ENCODE measurements around the gene PPARGC1A.

The PPARGC1A gene

GRCh38 chr4:23788027-23788426 lies 101.8 kb downstream of the PPARGC1A start:
- no peak overlapping the region for H3K4me2 ChIP-seq (ENCODE audit: low read length)
- H3K4me3 ChIP-seq (ENCODE audit: low read length): no peak overlapping the region
- no peaks in the 10 kb centered on the region for H3K36me3 ChIP-seq (ENCODE audit: insufficient read depth, low read length)
- H3K9ac ChIP-seq (ENCODE audit: low read depth, low read length): no peak overlapping the region
- no peaks in the 10 kb centered on the region for H3K4me1 ChIP-seq (ENCODE audit: control insufficient read depth, insufficient read depth, low read length)
- H3K9me3 ChIP-seq (replicated peaks; ENCODE audit: low read length): no peaks in the 10 kb centered on the region
- H3K27me3 ChIP-seq (ENCODE audit: control insufficient read depth, insufficient read depth, low read length): no peaks in the 10 kb centered on the region

- no peak overlapping the region for H3K4me3 ChIP-seq (ENCODE audit: low read length)
- H3K36me3 ChIP-seq (ENCODE audit: insufficient read depth, low read length): no peaks in the 10 kb centered on the region
- no peaks in the 10 kb centered on the region for H3K27me3 ChIP-seq (ENCODE audit: control insufficient read depth, insufficient read depth, low read length)
Measured at GRCh38 chr4:23782778-23783437, 106.9 kb downstream of the PPARGC1A start.

GRCh38 chr4:23779839-23780238 lies 110.0 kb downstream of the PPARGC1A start:
- Histone ChIP-seq H3K36me3 (ENCODE audit: insufficient read depth, low read length) (no peaks in the 10 kb centered on the region), H3K27me3 (ENCODE audit: control insufficient read depth, insufficient read depth, low read length) (no peaks in the 10 kb centered on the region), H3K9me3 (replicated peaks; ENCODE audit: low read length) (no peaks in the 10 kb centered on the region), H3K9ac (ENCODE audit: low read depth, low read length) (no peak overlapping the region), H3K4me1 (ENCODE audit: control insufficient read depth, insufficient read depth, low read length) (no peaks in the 10 kb centered on the region), H3K4me2 (ENCODE audit: low read length) (no peak overlapping the region), H3K4me3 (ENCODE audit: low read length) (no peak overlapping the region)

More at GRCh38 chr4:23782778-23783437, 106.9 kb downstream of the PPARGC1A start:
- Histone ChIP-seq H3K9ac (ENCODE audit: low read depth, low read length) (no peak overlapping the region), H3K9me3 (replicated peaks; ENCODE audit: low read length) (no peaks in the 10 kb centered on the region), H3K4me1 (ENCODE audit: control insufficient read depth, insufficient read depth, low read length) (no peaks in the 10 kb centered on the region), H3K4me2 (ENCODE audit: low read length) (no peak overlapping the region)

- Histone ChIP-seq H3K9ac (ENCODE audit: low read depth, low read length) (no peak overlapping the region), H3K4me2 (ENCODE audit: low read length) (no peak overlapping the region), H3K4me1 (ENCODE audit: control insufficient read depth, insufficient read depth, low read length) (no peaks in the 10 kb centered on the region)
Measured at GRCh38 chr4:23779422-23779821, 110.4 kb downstream of the PPARGC1A start.

GRCh38 chr4:23775694-23776093 lies 114.2 kb downstream of the PPARGC1A start:
- no peaks in the 10 kb centered on the region for H3K27me3 ChIP-seq (ENCODE audit: control insufficient read depth, insufficient read depth, low read length)
- H3K4me1 ChIP-seq (ENCODE audit: control insufficient read depth, insufficient read depth, low read length): no peaks in the 10 kb centered on the region
- H3K4me2 ChIP-seq (ENCODE audit: low read length): no peak overlapping the region
- H3K4me3 ChIP-seq (ENCODE audit: low read length): no peak overlapping the region
- H3K9ac ChIP-seq (ENCODE audit: low read depth, low read length): no peak overlapping the region
- no peaks in the 10 kb centered on the region for H3K36me3 ChIP-seq (ENCODE audit: insufficient read depth, low read length)
- no peaks in the 10 kb centered on the region for H3K9me3 ChIP-seq (replicated peaks; ENCODE audit: low read length)

More at GRCh38 chr4:23779422-23779821, 110.4 kb downstream of the PPARGC1A start:
- Histone ChIP-seq H3K27me3 (ENCODE audit: control insufficient read depth, insufficient read depth, low read length) (no peaks in the 10 kb centered on the region), H3K36me3 (ENCODE audit: insufficient read depth, low read length) (no peaks in the 10 kb centered on the region), H3K4me3 (ENCODE audit: low read length) (no peak overlapping the region), H3K9me3 (replicated peaks; ENCODE audit: low read length) (no peaks in the 10 kb centered on the region)

- Histone ChIP-seq H3K4me3 (ENCODE audit: low read length) (no peak overlapping the region), H3K4me2 (ENCODE audit: low read length) (no peak overlapping the region), H3K9me3 (replicated peaks; ENCODE audit: low read length) (no peaks in the 10 kb centered on the region), H3K9ac (ENCODE audit: low read depth, low read length) (no peak overlapping the region), H3K4me1 (ENCODE audit: control insufficient read depth, insufficient read depth, low read length) (no peaks in the 10 kb centered on the region), H3K27me3 (ENCODE audit: control insufficient read depth, insufficient read depth, low read length) (no peaks in the 10 kb centered on the region), H3K36me3 (ENCODE audit: insufficient read depth, low read length) (no peaks in the 10 kb centered on the region)
Measured at GRCh38 chr4:23774909-23775308, 114.9 kb downstream of the PPARGC1A start.

GRCh38 chr4:23773884-23774636 lies 115.8 kb downstream of the PPARGC1A start:
- no peaks in the 10 kb centered on the region for H3K4me1 ChIP-seq (ENCODE audit: control insufficient read depth, insufficient read depth, low read length)
- H3K27me3 ChIP-seq (ENCODE audit: control insufficient read depth, insufficient read depth, low read length): no peaks in the 10 kb centered on the region
- no peak overlapping the region for H3K9ac ChIP-seq (ENCODE audit: low read depth, low read length)
- no peak overlapping the region for H3K4me3 ChIP-seq (ENCODE audit: low read length)
- no peak overlapping the region for H3K4me2 ChIP-seq (ENCODE audit: low read length)
- no peaks in the 10 kb centered on the region for H3K9me3 ChIP-seq (replicated peaks; ENCODE audit: low read length)
- H3K36me3 ChIP-seq (ENCODE audit: insufficient read depth, low read length): no peaks in the 10 kb centered on the region

GRCh38 chr4:23770011-23770410 lies 119.8 kb downstream of the PPARGC1A start:
- Histone ChIP-seq H3K9ac (ENCODE audit: low read depth, low read length) (no peak overlapping the region), H3K27me3 (ENCODE audit: control insufficient read depth, insufficient read depth, low read length) (no peaks in the 10 kb centered on the region), H3K36me3 (ENCODE audit: insufficient read depth, low read length) (no peaks in the 10 kb centered on the region), H3K4me1 (ENCODE audit: control insufficient read depth, insufficient read depth, low read length) (no peaks in the 10 kb centered on the region), H3K9me3 (replicated peaks; ENCODE audit: low read length) (no peaks in the 10 kb centered on the region), H3K4me2 (ENCODE audit: low read length) (no peak overlapping the region), H3K4me3 (ENCODE audit: low read length) (no peak overlapping the region)

- Histone ChIP-seq H3K9ac (ENCODE audit: low read depth, low read length) (no peak overlapping the region), H3K9me3 (replicated peaks; ENCODE audit: low read length) (no peaks in the 10 kb centered on the region), H3K4me3 (ENCODE audit: low read length) (no peak overlapping the region), H3K4me1 (ENCODE audit: control insufficient read depth, insufficient read depth, low read length) (no peaks in the 10 kb centered on the region), H3K36me3 (ENCODE audit: insufficient read depth, low read length) (no peaks in the 10 kb centered on the region), H3K27me3 (ENCODE audit: control insufficient read depth, insufficient read depth, low read length) (no peaks in the 10 kb centered on the region), H3K4me2 (ENCODE audit: low read length) (no peak overlapping the region)
Measured at GRCh38 chr4:23769406-23769805, 120.4 kb downstream of the PPARGC1A start.

GRCh38 chr4:23768541-23768940 lies 121.3 kb downstream of the PPARGC1A start:
- H3K9ac ChIP-seq (ENCODE audit: low read depth, low read length): no peak overlapping the region
- no peaks in the 10 kb centered on the region for H3K9me3 ChIP-seq (replicated peaks; ENCODE audit: low read length)
- no peak overlapping the region for H3K4me3 ChIP-seq (ENCODE audit: low read length)
- no peaks in the 10 kb centered on the region for H3K27me3 ChIP-seq (ENCODE audit: control insufficient read depth, insufficient read depth, low read length)
- no peaks in the 10 kb centered on the region for H3K4me1 ChIP-seq (ENCODE audit: control insufficient read depth, insufficient read depth, low read length)
- H3K36me3 ChIP-seq (ENCODE audit: insufficient read depth, low read length): no peaks in the 10 kb centered on the region
- H3K4me2 ChIP-seq (ENCODE audit: low read length): no peak overlapping the region

GRCh38 chr4:23766344-23766743 lies 123.5 kb downstream of the PPARGC1A start:
- H3K4me2 ChIP-seq (ENCODE audit: low read length): no peak overlapping the region
- H3K9me3 ChIP-seq (replicated peaks; ENCODE audit: low read length): no peaks in the 10 kb centered on the region
- H3K4me1 ChIP-seq (ENCODE audit: control insufficient read depth, insufficient read depth, low read length): no peaks in the 10 kb centered on the region
- H3K9ac ChIP-seq (ENCODE audit: low read depth, low read length): no peak overlapping the region
- no peaks in the 10 kb centered on the region for H3K36me3 ChIP-seq (ENCODE audit: insufficient read depth, low read length)
- H3K27me3 ChIP-seq (ENCODE audit: control insufficient read depth, insufficient read depth, low read length): no peaks in the 10 kb centered on the region
- H3K4me3 ChIP-seq (ENCODE audit: low read length): no peak overlapping the region

- H3K4me3 ChIP-seq (ENCODE audit: low read length): no peak overlapping the region
- no peaks in the 10 kb centered on the region for H3K4me1 ChIP-seq (ENCODE audit: control insufficient read depth, insufficient read depth, low read length)
- no peak overlapping the region for H3K9ac ChIP-seq (ENCODE audit: low read depth, low read length)
- H3K36me3 ChIP-seq (ENCODE audit: insufficient read depth, low read length): no peaks in the 10 kb centered on the region
- H3K4me2 ChIP-seq (ENCODE audit: low read length): no peak overlapping the region
- H3K27me3 ChIP-seq (ENCODE audit: control insufficient read depth, insufficient read depth, low read length): no peaks in the 10 kb centered on the region
- H3K9me3 ChIP-seq (replicated peaks; ENCODE audit: low read length): no peaks in the 10 kb centered on the region
Measured at GRCh38 chr4:23763559-23763958, 126.3 kb downstream of the PPARGC1A start.
